Activated T-cell treated with anti-CD3 and anti-CD28 coated beads, Interleukin-2, amount 50 U/mL, for 24 hours (primary cell): ENCODE results near the gene MARK3.

ENCODE experiments used
- DNase-seq: peaks from one replicate; pipeline ENCODE4 v3.0.0-alpha.2; 2020
- H3K27ac Mint-ChIP-seq: 2 replicates; pipeline ENCODE4 v1.8.0; 2020; ENCODE audit warnings: mild to moderate bottlenecking, mixed read lengths
- H3K27me3 Mint-ChIP-seq: 2 replicates; pipeline ENCODE4 v1.8.0; 2020; ENCODE audit warnings: mixed read lengths
- H3K36me3 Mint-ChIP-seq: 2 replicates; pipeline ENCODE4 v1.8.0; 2020; ENCODE audit warnings: low read depth, mixed read lengths
- H3K4me1 Mint-ChIP-seq: 2 replicates; pipeline ENCODE4 v1.8.0; 2020; ENCODE audit warnings: low read depth, mixed read lengths
- H3K4me3 Mint-ChIP-seq: 2 replicates; pipeline ENCODE4 v1.8.0; 2020; ENCODE audit warnings: mild to moderate bottlenecking, moderate library complexity, mixed read lengths
- H3K9me3 Mint-ChIP-seq: 2 replicates; pipeline ENCODE4 v1.8.0; 2020; ENCODE audit warnings: mixed read lengths

The MARK3 gene

GRCh38 chr14:103545915-103546651, 160.9 kb downstream of the MARK3 start:
- no peak for DNase-seq
- peaks cover 2% of the 10 kb centered on the region for H3K27me3 Mint-ChIP-seq
- H3K27ac Mint-ChIP-seq = no peak overlapping the region
- no peak overlapping the region for H3K4me3 Mint-ChIP-seq
- no peaks in the 10 kb centered on the region for H3K36me3 Mint-ChIP-seq
- H3K9me3 Mint-ChIP-seq = no peaks in the 10 kb centered on the region
- peaks cover 2% of the 10 kb centered on the region for H3K4me1 Mint-ChIP-seq

GRCh38 chr14:103546652-103547454, 161.6 kb downstream of the MARK3 start:
- no peaks in the 10 kb centered on the region for H3K9me3 Mint-ChIP-seq
- DNase-seq = peak; percentile 85
- H3K27me3 Mint-ChIP-seq = peaks cover under 1% of the 10 kb centered on the region
- H3K27ac Mint-ChIP-seq = no peak overlapping the region
- no peak overlapping the region for H3K4me3 Mint-ChIP-seq
- peaks cover 4% of the 10 kb centered on the region for H3K36me3 Mint-ChIP-seq
- peaks cover 5% of the 10 kb centered on the region for H3K4me1 Mint-ChIP-seq

GRCh38 chr14:103547455-103547940, 162.3 kb downstream of the MARK3 start:
- no peaks in the 10 kb centered on the region for H3K9me3 Mint-ChIP-seq
- no peak overlapping the region for H3K27ac Mint-ChIP-seq
- no peak overlapping the region for H3K4me3 Mint-ChIP-seq

GRCh38 chr14:103547941-103548462, 162.8 kb downstream of the MARK3 start:
- Mint-ChIP-seq H3K27me3 (no peaks in the 10 kb centered on the region), H3K4me3 (no peak overlapping the region), H3K4me1 (peaks cover 6% of the 10 kb centered on the region), H3K36me3 (peaks cover 4% of the 10 kb centered on the region), H3K27ac (no peak overlapping the region), H3K9me3 (no peaks in the 10 kb centered on the region)
- no peak for DNase-seq

More at GRCh38 chr14:103547455-103547940, 162.3 kb downstream of the MARK3 start:
- H3K4me1 Mint-ChIP-seq = peaks cover 6% of the 10 kb centered on the region
- H3K27me3 Mint-ChIP-seq = no peaks in the 10 kb centered on the region
- DNase-seq = no peak
- H3K36me3 Mint-ChIP-seq = peaks cover 4% of the 10 kb centered on the region

GRCh38 chr14:103548463-103549351, 163.5 kb downstream of the MARK3 start:
- peaks cover 6% of the 10 kb centered on the region for H3K4me1 Mint-ChIP-seq
- no peak overlapping the region for H3K27ac Mint-ChIP-seq
- H3K27me3 Mint-ChIP-seq = no peaks in the 10 kb centered on the region
- no peak for DNase-seq
- H3K4me3 Mint-ChIP-seq = no peak overlapping the region
- H3K36me3 Mint-ChIP-seq = peaks cover 4% of the 10 kb centered on the region
- H3K9me3 Mint-ChIP-seq = no peaks in the 10 kb centered on the region

- Mint-ChIP-seq H3K27ac (no peak overlapping the region), H3K9me3 (no peaks in the 10 kb centered on the region), H3K36me3 (peaks cover 5% of the 10 kb centered on the region), H3K4me3 (no peak overlapping the region), H3K4me1 (peaks cover 6% of the 10 kb centered on the region), H3K27me3 (no peaks in the 10 kb centered on the region)
- DNase-seq = no peak
Measured at GRCh38 chr14:103549361-103550311, 164.4 kb downstream of the MARK3 start.

GRCh38 chr14:103550451-103551337, 165.5 kb downstream of the MARK3 start:
- Mint-ChIP-seq H3K36me3 (peaks cover 14% of the 10 kb centered on the region), H3K9me3 (no peaks in the 10 kb centered on the region), H3K4me3 (no peak overlapping the region), H3K27ac (no peak overlapping the region), H3K27me3 (no peaks in the 10 kb centered on the region), H3K4me1 (peaks cover 12% of the 10 kb centered on the region)
- no peak for DNase-seq

- Mint-ChIP-seq H3K4me3 (no peak overlapping the region), H3K27ac (no peak overlapping the region), H3K36me3 (peaks cover 18% of the 10 kb centered on the region), H3K9me3 (no peaks in the 10 kb centered on the region), H3K4me1 (peaks cover 12% of the 10 kb centered on the region), H3K27me3 (no peaks in the 10 kb centered on the region)
- DNase-seq = no peak
Measured at GRCh38 chr14:103551338-103551762, 166.1 kb downstream of the MARK3 start.

- Mint-ChIP-seq H3K27ac (peak overlapping the region; percentile 37), H3K27me3 (no peaks in the 10 kb centered on the region), H3K4me1 (peaks cover 17% of the 10 kb centered on the region), H3K4me3 (no peak overlapping the region), H3K9me3 (no peaks in the 10 kb centered on the region), H3K36me3 (peaks cover 22% of the 10 kb centered on the region)
- DNase-seq = no peak
Measured at GRCh38 chr14:103552011-103552845, 167.0 kb downstream of the MARK3 start.

- Mint-ChIP-seq H3K4me3 (no peak overlapping the region), H3K27ac (no peak overlapping the region), H3K9me3 (no peaks in the 10 kb centered on the region), H3K36me3 (peaks cover 28% of the 10 kb centered on the region), H3K4me1 (peaks cover 22% of the 10 kb centered on the region), H3K27me3 (no peaks in the 10 kb centered on the region)
- DNase-seq = no peak
Measured at GRCh38 chr14:103552846-103553210, 167.6 kb downstream of the MARK3 start.
